ENCODE results near the gene ALPG.

- TF ChIP-seq EZH2 (IDR thresholded peaks at IDR 0.05; ENCODE audit: insufficient read depth, poor library complexity, severe bottlenecking) = no peak
- no peak for TF ChIP-seq EZH2phosphoT487 (IDR thresholded peaks at IDR 0.05; ENCODE audit: insufficient read depth, low read depth)
Observed at GRCh38 chr2:232384466-232384865, 22.2 kb upstream of the ALPG start.

Measured in GM23248 (cell line).